HG02798 (cell line): ENCODE data around the gene RADIL.

Experiments
- ATAC-seq: cut with Tn5 transposase; IDR thresholded peaks from one replicate; pipeline ENCODE4 v1.9.1; 2021; ENCODE audit warnings: mild to moderate bottlenecking; ENCODE audit not compliant: unreplicated experiment, poor library complexity

The RADIL gene

DNA sequence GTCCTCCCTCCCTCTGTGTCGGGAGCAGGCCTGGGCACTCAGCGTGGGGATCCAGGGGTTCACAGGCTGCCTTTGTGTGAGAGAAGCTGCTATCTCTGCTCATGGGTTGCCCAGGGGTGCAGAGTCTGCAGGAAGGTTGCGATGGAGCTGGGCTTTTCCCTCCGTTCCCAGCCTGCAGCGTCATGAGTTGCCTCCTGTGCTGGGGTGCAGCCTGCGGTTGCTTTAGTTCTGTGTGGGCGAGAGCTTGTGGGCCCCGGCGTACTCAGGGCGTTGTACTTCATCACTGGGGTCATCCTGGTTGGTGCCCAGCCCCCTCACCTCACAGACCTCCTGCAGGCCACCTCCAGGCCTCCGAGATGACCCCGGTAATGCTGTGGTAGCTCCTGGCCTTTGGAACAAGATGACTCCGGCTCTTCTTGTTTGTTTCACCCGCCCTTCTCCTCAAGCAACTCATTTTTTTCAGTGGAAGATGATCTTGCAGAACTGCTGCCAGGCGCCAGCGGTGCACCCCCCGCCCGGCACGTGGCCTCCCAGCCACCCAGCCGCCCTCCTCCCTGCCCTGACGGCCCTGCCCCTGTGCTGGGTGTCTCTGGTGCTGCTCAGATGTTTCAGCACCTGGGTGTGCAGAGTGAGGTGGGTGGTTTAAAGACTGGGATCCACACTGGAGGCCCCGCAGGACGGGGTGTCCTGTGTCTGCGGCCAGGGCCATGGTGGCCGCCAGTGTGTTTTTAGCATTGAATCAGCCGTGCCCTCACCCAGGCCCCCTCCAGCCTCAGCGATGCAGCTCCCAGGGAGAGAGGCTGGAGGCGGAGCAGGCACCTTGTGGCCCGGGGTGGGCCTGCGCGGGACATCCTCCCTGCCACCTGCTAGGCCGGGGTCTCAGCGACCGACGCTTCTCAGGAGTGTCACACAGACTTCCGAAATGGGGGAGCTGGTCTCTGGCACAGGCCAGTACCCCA, 100.9 kb downstream of the RADIL start:
- ATAC-seq = no peak

GRCh38 chr7:4781366-4782069, 102.0 kb downstream of the RADIL start:
- no peak for ATAC-seq

DNA sequence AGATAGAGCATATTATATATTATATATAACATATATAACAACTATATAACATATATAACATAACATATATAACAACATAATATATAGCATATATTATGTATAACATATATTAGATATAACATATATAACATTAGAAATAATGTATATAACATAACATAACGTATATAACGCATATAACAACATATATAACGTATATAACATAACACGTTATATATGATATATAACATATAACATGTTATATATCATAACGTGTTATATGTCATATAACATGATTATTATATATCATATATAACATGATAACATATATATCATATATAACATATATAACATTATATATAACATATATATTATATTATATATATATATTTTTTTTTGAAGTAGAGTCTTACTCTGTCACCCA, 104.4 kb downstream of the RADIL start:
- no peak for ATAC-seq

DNA sequence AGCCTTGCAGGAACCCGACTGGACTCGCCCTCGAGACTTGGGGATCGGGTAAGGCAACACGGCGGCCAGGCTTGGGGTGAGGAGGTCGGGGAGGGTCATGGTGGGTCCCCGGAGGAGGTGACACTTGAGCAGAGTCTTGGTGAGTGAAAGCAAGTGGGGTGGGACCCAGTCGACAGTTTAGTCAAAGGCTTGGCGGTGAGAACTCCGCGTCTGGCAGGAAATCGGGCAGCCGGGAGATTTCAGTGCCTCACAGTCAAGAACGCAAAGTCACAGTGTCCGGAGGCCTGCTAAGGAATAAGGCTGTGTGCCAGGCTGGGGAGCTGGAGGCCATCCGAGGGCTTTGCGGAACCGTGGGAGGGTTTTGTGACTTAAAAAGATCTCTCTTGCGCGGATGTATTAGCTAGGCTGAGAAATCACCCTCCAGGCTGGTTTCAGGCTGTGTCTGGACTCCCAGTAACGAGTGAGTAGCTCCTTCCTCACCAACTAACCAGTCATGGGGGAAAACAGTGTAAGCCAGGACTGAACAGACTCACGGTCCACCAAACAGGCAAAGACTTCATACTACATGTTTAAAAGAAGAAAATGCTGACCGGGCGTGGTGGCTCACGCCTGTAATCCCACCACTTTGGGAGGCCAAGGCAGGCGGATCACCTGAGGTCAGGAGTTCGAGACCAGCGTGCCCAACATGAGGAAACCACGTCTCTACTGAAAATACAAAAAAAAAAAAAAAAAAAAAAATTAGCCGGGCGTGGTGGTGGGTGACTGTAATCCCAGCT, 107.5 kb downstream of the RADIL start:
- no peak for ATAC-seq

DNA sequence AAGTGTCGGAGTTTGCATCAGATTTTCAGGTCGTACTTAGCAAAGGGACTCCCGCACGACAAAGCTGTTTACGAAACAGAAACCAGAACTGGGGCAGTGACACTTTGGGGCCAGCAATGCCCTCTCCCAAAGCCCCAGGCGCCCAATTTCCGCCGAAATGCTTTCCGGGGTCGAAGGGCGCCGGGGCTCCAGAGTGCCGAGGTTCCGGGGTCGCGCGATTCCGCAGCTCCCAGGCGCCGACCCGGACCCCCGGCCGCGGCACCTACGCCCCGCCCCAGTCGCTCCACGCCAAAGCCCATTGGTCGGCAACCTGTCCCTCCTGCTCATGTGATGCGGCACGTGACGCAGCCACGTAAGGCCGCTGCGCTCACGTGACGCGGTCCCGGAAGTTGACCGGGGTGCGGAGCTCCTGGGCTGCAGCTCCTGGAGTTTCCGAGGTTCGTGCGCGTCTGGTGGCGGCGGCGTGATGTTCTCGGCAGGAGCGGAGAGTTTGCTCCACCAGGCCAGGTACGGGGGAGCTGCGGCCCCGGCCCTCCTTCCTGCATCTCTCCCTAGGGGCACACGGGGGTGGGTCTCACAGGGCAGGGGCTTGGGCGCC, 108.2 kb downstream of the RADIL start, which contains the start of gene AP5Z1:
Gene AP5Z1 (plus strand): TSS at position 374 of the 598 bp plus-strand sequence. CDS start 93 bp downstream, at position 467.
- ATAC-seq = peak; percentile 96

DNA sequence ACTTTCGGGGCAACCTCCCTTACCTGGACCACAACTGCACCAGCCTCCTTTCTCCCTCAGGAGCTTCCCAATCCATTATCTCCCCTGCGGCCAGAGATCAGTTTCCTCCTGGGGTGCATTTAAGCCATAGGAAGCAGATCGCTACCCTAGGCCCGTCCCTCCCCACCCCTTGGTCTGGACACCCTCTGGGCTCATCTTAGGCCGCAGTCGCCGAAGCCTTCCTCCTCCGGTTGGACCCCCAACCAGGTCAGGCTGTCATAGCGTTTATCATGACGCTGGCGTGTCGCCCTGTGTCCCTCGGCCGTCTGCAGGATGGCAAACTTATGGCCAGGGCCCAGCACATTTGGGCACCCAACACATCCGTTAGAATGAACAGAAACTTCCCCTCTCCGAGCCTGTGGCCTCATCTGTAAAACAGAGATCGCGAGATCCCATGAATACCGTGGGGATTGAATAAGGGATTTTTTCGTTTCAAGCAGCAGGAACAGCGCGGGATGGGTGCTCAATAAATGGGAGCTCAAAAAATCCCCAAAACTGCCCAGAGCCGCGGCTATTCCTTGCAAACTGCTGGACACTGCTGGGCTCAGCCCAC, 108.8 kb downstream of the RADIL start:
- peak; percentile 19 for ATAC-seq

DNA sequence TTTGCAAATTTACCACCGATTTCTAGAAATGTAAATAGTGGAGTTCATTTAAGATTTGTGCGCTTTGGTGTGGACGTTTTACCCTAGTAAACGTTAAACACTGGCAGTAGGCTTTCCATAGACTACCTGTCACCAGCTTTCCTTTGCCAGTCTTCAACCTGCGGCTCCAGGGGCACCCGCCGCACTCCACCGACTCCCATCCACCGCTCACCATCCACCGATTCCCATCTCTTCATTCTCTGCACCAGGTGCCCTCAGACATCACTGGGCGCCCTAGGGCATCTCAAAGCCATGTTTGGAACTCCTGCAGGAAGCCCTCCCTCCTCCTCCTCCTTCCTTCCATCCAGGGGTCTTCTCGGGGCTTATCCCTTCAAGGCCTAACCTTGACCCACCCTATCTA, 109.5 kb downstream of the RADIL start:
- ATAC-seq = no peak

- no peak for ATAC-seq
Observed at GRCh38 chr7:4772306-4772705, 111.2 kb downstream of the RADIL start.

GRCh38 chr7:4771737-4772136, 111.8 kb downstream of the RADIL start:
- no peak for ATAC-seq

GRCh38 chr7:4770886-4771285, 112.6 kb downstream of the RADIL start:
- ATAC-seq = no peak

DNA sequence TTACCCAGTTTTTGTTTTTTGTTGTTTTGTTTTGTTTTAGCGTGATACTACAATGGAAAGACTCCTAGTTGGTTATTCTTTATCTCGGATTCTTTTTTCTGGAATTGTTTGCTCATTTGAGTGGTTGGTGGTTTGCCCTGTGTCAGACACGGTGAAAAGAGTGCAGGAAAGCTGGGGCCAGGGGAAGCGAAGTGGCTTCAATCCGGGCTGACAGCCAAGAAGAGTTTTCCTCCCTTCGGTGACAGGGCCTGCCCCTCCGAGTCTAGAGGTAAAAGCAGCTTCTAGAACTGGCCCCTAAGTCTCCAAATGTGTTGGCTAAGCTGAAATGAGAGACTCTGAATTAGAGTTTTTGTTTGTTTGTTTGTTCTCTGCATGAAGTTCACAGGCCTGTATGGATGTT, 113.8 kb downstream of the RADIL start:
- no peak for ATAC-seq

DNA sequence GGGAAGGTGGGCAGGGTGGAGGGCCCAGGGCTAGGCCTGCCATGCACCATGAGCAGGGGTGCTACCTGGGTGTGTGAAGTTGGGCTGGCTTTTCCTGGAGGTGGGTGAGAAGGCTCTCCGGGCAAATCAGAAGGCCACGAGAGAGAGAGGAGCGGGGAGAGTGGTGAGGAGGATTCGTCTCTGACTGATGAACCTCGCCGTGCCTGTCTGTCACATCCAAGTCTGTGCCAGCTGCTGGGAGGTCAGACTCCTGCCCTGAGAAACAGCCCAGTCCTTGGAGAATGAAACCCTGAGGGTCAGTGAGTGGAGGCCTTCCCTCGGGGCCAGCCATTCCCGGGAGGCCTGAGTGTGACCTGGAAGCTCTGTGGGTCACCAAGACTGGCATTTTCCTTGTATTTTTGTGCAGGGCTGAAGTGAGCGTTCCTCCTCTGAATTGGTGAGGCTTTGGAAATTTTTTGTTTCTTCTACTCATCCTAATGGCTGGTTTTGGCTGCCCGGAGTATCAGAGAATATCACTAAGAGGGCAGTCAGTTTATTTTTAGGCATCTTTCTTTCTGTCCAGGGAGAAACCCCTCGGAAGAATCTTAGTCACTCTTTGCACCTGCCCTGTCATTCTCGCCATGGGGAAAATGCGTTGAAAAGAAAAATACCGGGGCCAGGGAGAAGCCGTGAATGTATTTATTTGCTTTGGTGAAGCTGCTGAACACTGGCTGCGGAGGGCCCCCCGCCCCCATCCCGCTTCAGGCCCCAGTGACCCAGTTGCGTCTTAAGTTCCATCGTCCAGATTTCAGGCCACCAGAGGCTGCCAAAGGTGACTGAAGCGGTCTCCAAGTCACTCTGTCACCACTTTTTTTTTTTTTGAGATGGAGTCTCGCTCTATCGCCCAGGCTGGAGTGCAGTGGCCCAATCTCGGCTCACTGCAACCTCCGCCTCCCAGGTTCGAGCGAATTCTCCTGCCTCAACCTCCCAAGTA, 114.6 kb downstream of the RADIL start:
- no peak for ATAC-seq

DNA sequence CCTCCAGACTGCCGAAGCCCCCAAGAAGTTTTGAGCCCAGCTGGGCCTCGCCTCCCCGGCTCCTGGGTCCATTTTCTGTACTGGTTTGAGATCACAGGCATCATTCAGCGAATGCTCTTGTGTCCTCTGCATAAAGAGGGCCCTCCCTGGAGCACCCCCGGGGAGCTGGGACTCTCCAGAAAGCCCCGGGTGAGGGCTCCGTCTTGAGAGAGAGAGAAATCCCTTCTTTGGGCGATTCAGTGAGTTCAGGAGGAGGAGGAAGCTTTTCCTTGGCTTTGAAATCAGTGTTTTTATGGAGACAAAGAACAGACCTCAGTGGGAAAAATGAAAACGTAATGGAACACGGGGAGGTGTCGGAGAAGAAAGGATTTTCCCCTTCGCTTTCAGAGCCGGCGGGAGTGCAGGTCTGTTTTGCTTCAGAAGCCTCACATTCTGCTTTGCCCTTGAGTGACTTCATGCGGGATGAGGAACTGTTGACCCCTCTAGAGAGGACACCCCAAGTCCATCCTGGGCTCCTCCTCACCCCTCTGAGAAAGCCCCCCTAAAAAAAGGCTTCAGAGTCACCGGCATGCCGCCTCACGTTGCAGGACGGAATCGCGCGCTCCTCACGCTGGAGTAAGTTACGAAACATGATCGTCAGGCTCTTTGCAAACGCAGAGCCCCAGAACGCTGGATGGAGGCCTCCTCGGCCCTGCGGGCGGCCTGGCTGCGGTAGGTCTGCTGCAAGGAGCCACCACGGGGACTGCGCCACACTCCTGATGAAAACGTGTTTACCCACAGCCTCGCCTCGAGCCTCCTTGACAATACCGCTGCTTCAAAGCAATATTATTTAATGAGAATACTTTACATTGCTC, 116.6 kb downstream of the RADIL start:
- no peak for ATAC-seq

- ATAC-seq = no peak
Observed at GRCh38 chr7:4765776-4766490, 117.6 kb downstream of the RADIL start.

- no peak for ATAC-seq
Observed at GRCh38 chr7:4764402-4765007, 119.0 kb downstream of the RADIL start.

GRCh38 chr7:4763794-4764185, 119.7 kb downstream of the RADIL start:
- no peak for ATAC-seq
